Fibroblast of skin of left quadriceps (primary cell): Measurements from ENCODE around the gene MDP1.

Experiments
- DNase-seq, 2 experiments: peaks; one replicate each; pipeline ENCODE4 v3.0.0-alpha.2; 2013; ENCODE audit warnings: low read depth in 2 of 2

The MDP1 gene

GRCh38 chr14:24215495-24216344, at the start of gene MDP1:
TSS of gene MDP1 (minus strand) at chr14:24216066. CDS start at chr14:24215955, 111 bp downstream.
- peak; percentile 50 to 62 for DNase-seq

- no peak for DNase-seq
These were observed 48.4 kb upstream of the MDP1 start for GRCh38 chr14:24264298-24264697.

- DNase-seq, result no peak
These were observed 48.0 kb upstream of the MDP1 start for GRCh38 chr14:24263848-24264247.

- no peak for DNase-seq
These were observed 47.2 kb upstream of the MDP1 start, which contains the start of gene TGM1 for GRCh38 chr14:24262821-24263733. TSS of gene TGM1 (minus strand) at chr14:24263177. CDS start at chr14:24262352, 825 bp downstream.

- no peak for DNase-seq
These were observed 46.1 kb upstream of the MDP1 start for GRCh38 chr14:24261969-24262327.

GRCh38 chr14:24261256-24261968, 45.5 kb upstream of the MDP1 start:
- no peak for DNase-seq

- no peak for DNase-seq
These were observed 44.9 kb upstream of the MDP1 start for GRCh38 chr14:24260780-24261157.

GRCh38 chr14:24260026-24260779, 44.3 kb upstream of the MDP1 start:
- DNase-seq, result no peak

GRCh38 chr14:24259282-24260025, 43.6 kb upstream of the MDP1 start:
- peak; percentile 45 to 56 for DNase-seq

GRCh38 chr14:24258548-24259265, 42.8 kb upstream of the MDP1 start:
- no peak for DNase-seq

- DNase-seq, result no peak
These were observed 42.3 kb upstream of the MDP1 start for GRCh38 chr14:24258119-24258518.

GRCh38 chr14:24256960-24257359, 41.1 kb upstream of the MDP1 start:
- no peak for DNase-seq

- no peak for DNase-seq
These were observed 40.3 kb upstream of the MDP1 start for GRCh38 chr14:24255931-24256711.

- DNase-seq, result no peak
These were observed 39.6 kb upstream of the MDP1 start for GRCh38 chr14:24255438-24255837.

- no peak for DNase-seq
These were observed 38.9 kb upstream of the MDP1 start for GRCh38 chr14:24254630-24255392.

- no peak for DNase-seq
These were observed 38.1 kb upstream of the MDP1 start for GRCh38 chr14:24253936-24254335.

- DNase-seq, result no peak
These were observed 36.6 kb upstream of the MDP1 start for GRCh38 chr14:24252289-24253124.
